SU-DHL-6 (cell line): Measurements from ENCODE around the gene ACBD6.

Source experiments
- CTCF ChIP-seq: fragments of 200-600 bp; sonication (generic); IDR thresholded peaks from one replicate; pipeline ENCODE4 v1.5.1; 2017; ENCODE audit warnings: antibody characterized with exemption, mild to moderate bottlenecking, low read length, moderate library complexity; ENCODE audit not compliant: insufficient read depth, poor library complexity, severe bottlenecking
- EZH2phosphoT487 ChIP-seq: fragments of 200-600 bp; sonication (generic), shearing (Covaris generic); conservative IDR thresholded peaks from 2 replicates; pipeline ENCODE4 v1.6.1; 2018; ENCODE audit warnings: mild to moderate bottlenecking, antibody characterized with exemption, low read length, moderate library complexity, mixed read lengths

- TF ChIP-seq EZH2phosphoT487 = no peak
- no peak for TF ChIP-seq CTCF
Measured at GRCh38 chr1:180281490-180281889, 220.9 kb downstream of the ACBD6 start.
